K562 (cell line): Measurements from ENCODE around the gene RNF25. TPM values are rescaled to one million over a fixed set of nuclear protein-coding genes. Genes with fewer than 3 reads are reported as not detected.

Experiments used
- ATAC-seq: fragments of 200-7000 bp; cut with Tn5 transposase; 3 replicates; pipeline ENCODE4 v1.9.1; 2020; ENCODE audit warnings: moderate library complexity
- BruUV-seq: library from RNA; stranded (reverse); fragments of 400-500 nt; replicated peaks from 2 replicates; lab custom pipeline; 2021; lab: Mats Ljungman, UMichigan
- CTCF ChIA-PET: fragments of 300-600 bp; formaldehyde crosslinking; extraction: SDS; loops from one replicate; lab custom pipeline; 2021; ENCODE audit warnings: low intra/inter-chr PET ratio; lab: Yijun Ruan, JAX
- POLR2A ChIA-PET: fragments of 300-600, 350-650 bp; sonication (Branson Sonifier 250); formaldehyde crosslinking; extraction: SDS; loops from one replicate; lab custom pipeline; 2021; ENCODE audit warnings: antibody characterized with exemption, inconsistent platforms; lab: Yijun Ruan, JAX
- DNase-seq, 4 experiments: peaks; one replicate each; pipeline versions ENCODE4 v3.0.0 to v3.0.0-alpha.2; 2011 to 2018; ENCODE audit warnings: low spot score in 3 of 4, mixed read lengths in 3 of 4; ENCODE audit errors: extremely low read depth in 1 of 4
- FAIRE-seq: peaks from 2 replicates; lab custom pipeline; 2011; peaks lifted over from hg19 to GRCh38; lab: Jason Lieb, UNC
- H2AFZ ChIP-seq: 2 replicates; pipeline ENCODE4 v1.6.0; 2011; ENCODE audit warnings: low read depth, low read length, control low read depth, inconsistent platforms
- H3K27ac ChIP-seq: fragments of 200-600 bp; 3 replicates; pipeline ENCODE4 v1.8.0; 2011; ENCODE audit warnings: low read depth, mild to moderate bottlenecking, control low read depth, inconsistent platforms, low read length, moderate library complexity, mixed read lengths; ENCODE audit errors: extremely low read depth
- H3K27me3 ChIP-seq, 2 experiments: fragments of 300-600 bp in 1 of 2; 2 replicates in 1 of 2; 3 replicates in 1 of 2; pipeline versions ENCODE4 v1.6.0 to v1.8.0; 2011; ENCODE audit warnings: inconsistent platforms in 2 of 2, low read length in 2 of 2, mild to moderate bottlenecking in 1 of 2, mixed read lengths in 1 of 2, moderate library complexity in 1 of 2; ENCODE audit not compliant: control insufficient read depth in 2 of 2, insufficient read depth in 2 of 2
- H3K36me3 ChIP-seq: fragments of 300-600 bp; 3 replicates; pipeline ENCODE4 v1.8.0; 2011; ENCODE audit warnings: mild to moderate bottlenecking, low read length, inconsistent platforms; ENCODE audit not compliant: control insufficient read depth, insufficient read depth
- H3K4me1 ChIP-seq, 2 experiments: fragments of 200-600 bp in 1 of 2; replicated peaks in 1 of 2; 2 replicates in 1 of 2; 3 replicates in 1 of 2; pipeline versions ENCODE4 v1.5.1 to v1.8.0; 2011; ENCODE audit warnings: inconsistent platforms in 2 of 2, low read length in 2 of 2, mild to moderate bottlenecking in 1 of 2, mixed read lengths in 1 of 2, moderate library complexity in 1 of 2; ENCODE audit not compliant: control insufficient read depth in 2 of 2, insufficient read depth in 2 of 2
- H3K4me2 ChIP-seq: 2 replicates; pipeline ENCODE4 v1.6.1; 2011; ENCODE audit warnings: low read length, control low read depth, inconsistent platforms, mixed read lengths; ENCODE audit not compliant: insufficient read depth
- H3K4me3 ChIP-seq: fragments of 200-600 bp; sonication (generic), shearing (Covaris generic); 2 replicates; pipeline ENCODE4 v1.5.1; 2016; ENCODE audit warnings: control low read depth, inconsistent platforms
- H3K79me2 ChIP-seq: fragments of 200-600 bp; 3 replicates; pipeline ENCODE4 v1.8.0; 2011; ENCODE audit warnings: low read length, inconsistent platforms; ENCODE audit not compliant: control insufficient read depth, insufficient read depth
- H3K9ac ChIP-seq, 2 experiments: 2 replicates each; pipeline versions ENCODE4 v1.6.0 to v1.6.1; 2011; ENCODE audit warnings: low read depth in 2 of 2, low read length in 2 of 2, control low read depth in 1 of 2, inconsistent platforms in 1 of 2, mild to moderate bottlenecking in 1 of 2, mixed read lengths in 1 of 2; ENCODE audit not compliant: insufficient read depth in 1 of 2
- H3K9me1 ChIP-seq: one replicate; pipeline ENCODE4 v1.6.0; 2011; ENCODE audit warnings: inconsistent platforms, mild to moderate bottlenecking, low read length, moderate library complexity; ENCODE audit not compliant: control insufficient read depth, insufficient read depth
- H3K9me3 ChIP-seq: replicated peaks from 2 replicates; pipeline ENCODE4 v1.5.1; 2011; ENCODE audit warnings: low read depth, low read length, inconsistent platforms; ENCODE audit not compliant: control insufficient read depth, insufficient read depth
- H4K20me1 ChIP-seq: replicated peaks from 2 replicates; pipeline ENCODE4 v1.6.1; 2011; ENCODE audit warnings: low read length, inconsistent platforms, mixed read lengths; ENCODE audit not compliant: control insufficient read depth, insufficient read depth
- FOSL1 ChIP-seq: fragments of 200-800 bp; sonication (Bioruptor generic); conservative IDR thresholded peaks from 2 replicates; pipeline ENCODE4 v1.6.1; 2016; ENCODE audit warnings: missing genetic modification characterization, missing compliant biosample characterization
- GABPA ChIP-seq: fragments of 200-800 bp; sonication (Bioruptor generic); conservative IDR thresholded peaks from 2 replicates; pipeline ENCODE4 v1.6.1; 2016; ENCODE audit warnings: low read depth, missing genetic modification characterization, missing compliant biosample characterization
- TFE3 ChIP-seq: fragments of 450-650 bp; formaldehyde crosslinking; IDR thresholded peaks from 2 replicates; pipeline ENCODE4 v1.4.0; 2020; ENCODE audit warnings: mild to moderate bottlenecking, mixed read lengths
- ZNF232 ChIP-seq: sonication (generic); formaldehyde crosslinking; IDR thresholded peaks from 2 replicates; pipeline ENCODE4 v1.8.0; 2022; ENCODE audit warnings: mild to moderate bottlenecking, missing genetic modification reagents
- WGBS: fragments of 100-300 bp; shearing (Covaris generic); methylation state at CpG from one replicate; pipeline ENCODE4 v1.1.6; 2016; ENCODE audit warnings: low coverage, mixed read lengths; ENCODE audit not compliant: insufficient coverage; ENCODE audit errors: missing lambda C conversion rate; 5-methylcytosine and 5-hydroxymethylcytosine counted together
- in situ Hi-C: fragments of 300-500 bp; cut with MboI; formaldehyde crosslinking; loops from 4 replicates; pipeline ENCODE4 v1.15.0; 2018; ENCODE audit warnings: inconsistent platforms, mixed read lengths
- intact Hi-C: fragments of 100-400 bp; cut with micrococcal nuclease; formaldehyde crosslinking; loops from 2 replicates; pipeline ENCODE4 v1.14.2; 2022
- polyA plus RNA-seq, 8 experiments: library from polyadenylated mRNA; depleted of rRNA in 4 of 8; stranded (reverse) in 5 of 8; unstranded in 3 of 8; fragments of >200 nt; fragmentation: Nextera tagmentation in 2 of 8; fragmentation: Illumina TruSeq in 1 of 8; extraction: Ambion mirVana in 2 of 8; extraction: Trizol in 1 of 8; gene quantifications; 2 replicates each; pipeline versions ENCODE4 v1.2.1 to v1.2.3, GENCODE V29; 2011 to 2014; ENCODE audit warnings: inconsistent platforms in 1 of 8, missing spikeins in 1 of 8
- total RNA-seq, 7 experiments: library from RNA; depleted of rRNA in 6 of 7; stranded (reverse); fragments of >200 nt in 6 of 7; fragmentation: Illumina TruSeq in 2 of 7; extraction: Trizol in 2 of 7; gene quantifications; 2 replicates each; pipeline versions ENCODE4 v1.2.1 to v1.2.3, GENCODE V29; 2011 to 2021; ENCODE audit warnings: low replicate concordance in 1 of 7

The RNF25 gene
- total and polyA plus RNA-seq, 9 of the 15 experiments (the other 6 are each of a cell fraction or from before 2014, with no cell fraction given), result 2.3 to 49.8 (median 20.5) TPM

GRCh38 chr2:218710334-218710686 lies 38.5 kb upstream of the RNF25 start:
- DNase-seq (no peak), FAIRE-seq (no peak)
- Histone ChIP-seq H3K9me3 (no peaks in the 10 kb centered on the region), H3K27ac (no peak overlapping the region), H2AFZ (peak overlapping the region; percentile 94), H3K9me1 (peaks cover 2% of the 10 kb centered on the region), H3K4me2 (peak overlapping the region; percentile 46), H3K4me1 (peaks cover 13 to 14% of the 10 kb centered on the region in 2 experiments), H4K20me1 (no peaks in the 10 kb centered on the region; the same call in 1 of the 2 replicates), H3K36me3 (peaks cover 7% of the 10 kb centered on the region)
- BruUV-seq, result no TSS peak
- intact Hi-C loops, result loop anchor here (5.0 kb wide), 1 partner anchor 137 kb away; no protein-coding TSS in a partner anchor
- ChIA-PET POLR2A (interaction anchor here (0.5 to 1.3 kb wide), 6 partner anchors 9 to 151 kb away, joined by 3 to 7 read pairs (median 4); partner anchors contain the start of genes RNF25 and STK36), CTCF (interaction anchor here (0.6 to 1.7 kb wide), 2 partner anchors 138 to 234 kb away, joined by 3 to 15 read pairs; no protein-coding TSS in a partner anchor)
- TF ChIP-seq TFE3 (CRISPR knock-in tag), result no peak
- TF ChIP-seq ZNF232 (CRISPR knock-in tag), result no peak
- peak; percentile 9; the same call in 1 of the 2 replicates for TF ChIP-seq FOSL1 (tag)
- 0 out of 2 replicates have a peak, but pooled peaks have one; percentile 3 for TF ChIP-seq GABPA (tag)
- TF ChIP-seq, all 486 proteins: peak for 2
- Histone ChIP-seq H3K9ac (no peak overlapping the region), H3K4me3 (peak overlapping the region; percentile 85; the same call in 1 of the 2 replicates), H3K27me3 (no peaks in the 10 kb centered on the region), H3K79me2 (peaks cover 40% of the 10 kb centered on the region)
- WGBS, result 62% methylated on average over 14 of the region's 14 CpGs
- in situ Hi-C loops, result no loop called here
- ATAC-seq, result peak; percentile 2; the same call in 1 of the 3 replicates
